ENCODE results near the gene TLR3. TPM values are rescaled to one million over a fixed set of nuclear protein-coding genes. Genes with fewer than 3 reads are reported as not detected.

The TLR3 gene
- total RNA-seq, 1 donor from 2014 or later = 1.9 TPM

DNA sequence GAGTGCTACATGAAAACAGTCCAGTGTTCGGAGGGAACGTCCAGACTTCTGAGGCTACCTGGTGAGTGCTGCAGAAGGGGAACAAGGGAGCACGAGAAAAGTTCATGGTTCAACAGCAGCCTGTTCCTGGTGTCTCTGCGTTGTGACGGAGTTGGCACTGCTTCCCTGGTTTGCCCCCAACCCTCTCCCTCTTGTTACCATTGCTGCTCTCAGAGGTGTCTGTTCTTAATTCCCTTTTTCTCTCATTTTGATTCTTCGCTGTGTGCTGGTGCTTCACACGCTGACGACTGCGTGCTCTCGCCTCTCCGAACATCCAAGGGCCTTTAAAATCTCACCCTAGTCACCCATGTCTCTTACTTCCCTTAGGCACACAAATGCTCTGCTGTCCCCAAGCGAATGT, 34.0 kb downstream of the TLR3 start:
- Mint-ChIP-seq H3K4me1 (ENCODE audit: low read depth, unreplicated experiment) (peaks cover 7% of the 10 kb centered on the region), H3K36me3 (ENCODE audit: low read depth, unreplicated experiment) (no peaks in the 10 kb centered on the region), H3K27ac (ENCODE audit: unreplicated experiment) (no peak overlapping the region), H3K4me3 (ENCODE audit: unreplicated experiment) (no peak overlapping the region), H3K9me3 (ENCODE audit: unreplicated experiment) (peaks cover 2% of the 10 kb centered on the region), H3K27me3 (ENCODE audit: low read depth, unreplicated experiment) (peaks cover 38% of the 10 kb centered on the region)
- Histone ChIP-seq H3K4me1 (ENCODE audit: insufficient read depth, low read length) (no peaks in the 10 kb centered on the region), H2AFZ (ENCODE audit: low read depth, low read length) (no peak overlapping the region), H4K20me1 (ENCODE audit: insufficient read depth, low read length) (no peaks in the 10 kb centered on the region), H3K4me2 (ENCODE audit: low read length) (no peak overlapping the region), H3K79me2 (ENCODE audit: insufficient read depth, low read length) (no peaks in the 10 kb centered on the region), H3K27me3 (ENCODE audit: insufficient read depth, low read length) (peaks cover 22% of the 10 kb centered on the region), H3K27ac (ENCODE audit: low read depth, low read length) (no peak overlapping the region), H3K36me3 (ENCODE audit: insufficient read depth, low read length) (no peaks in the 10 kb centered on the region), H3K9ac (ENCODE audit: low read length) (no peak overlapping the region), H3K4me3 (ENCODE audit: insufficient read depth, low read depth, low read length) (no peak overlapping the region), H3K9me3 (ENCODE audit: insufficient read depth, low read depth, low read length) (no peaks in the 10 kb centered on the region)
- DNase-seq (ENCODE audit: low read depth) (no peak), FAIRE-seq (no peak)
- TF ChIP-seq EZH2 (IDR thresholded peaks at IDR 0.05; ENCODE audit: insufficient read depth, low read length) = no peak
- TF ChIP-seq, protein P1, sequence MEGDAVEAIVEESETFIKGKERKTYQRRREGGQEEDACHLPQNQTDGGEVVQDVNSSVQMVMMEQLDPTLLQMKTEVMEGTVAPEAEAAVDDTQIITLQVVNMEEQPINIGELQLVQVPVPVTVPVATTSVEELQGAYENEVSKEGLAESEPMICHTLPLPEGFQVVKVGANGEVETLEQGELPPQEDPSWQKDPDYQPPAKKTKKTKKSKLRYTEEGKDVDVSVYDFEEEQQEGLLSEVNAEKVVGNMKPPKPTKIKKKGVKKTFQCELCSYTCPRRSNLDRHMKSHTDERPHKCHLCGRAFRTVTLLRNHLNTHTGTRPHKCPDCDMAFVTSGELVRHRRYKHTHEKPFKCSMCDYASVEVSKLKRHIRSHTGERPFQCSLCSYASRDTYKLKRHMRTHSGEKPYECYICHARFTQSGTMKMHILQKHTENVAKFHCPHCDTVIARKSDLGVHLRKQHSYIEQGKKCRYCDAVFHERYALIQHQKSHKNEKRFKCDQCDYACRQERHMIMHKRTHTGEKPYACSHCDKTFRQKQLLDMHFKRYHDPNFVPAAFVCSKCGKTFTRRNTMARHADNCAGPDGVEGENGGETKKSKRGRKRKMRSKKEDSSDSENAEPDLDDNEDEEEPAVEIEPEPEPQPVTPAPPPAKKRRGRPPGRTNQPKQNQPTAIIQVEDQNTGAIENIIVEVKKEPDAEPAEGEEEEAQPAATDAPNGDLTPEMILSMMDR (IDR thresholded peaks at IDR 0.05; ENCODE audit: insufficient read depth, low read depth, low read length) = no peak

DNA sequence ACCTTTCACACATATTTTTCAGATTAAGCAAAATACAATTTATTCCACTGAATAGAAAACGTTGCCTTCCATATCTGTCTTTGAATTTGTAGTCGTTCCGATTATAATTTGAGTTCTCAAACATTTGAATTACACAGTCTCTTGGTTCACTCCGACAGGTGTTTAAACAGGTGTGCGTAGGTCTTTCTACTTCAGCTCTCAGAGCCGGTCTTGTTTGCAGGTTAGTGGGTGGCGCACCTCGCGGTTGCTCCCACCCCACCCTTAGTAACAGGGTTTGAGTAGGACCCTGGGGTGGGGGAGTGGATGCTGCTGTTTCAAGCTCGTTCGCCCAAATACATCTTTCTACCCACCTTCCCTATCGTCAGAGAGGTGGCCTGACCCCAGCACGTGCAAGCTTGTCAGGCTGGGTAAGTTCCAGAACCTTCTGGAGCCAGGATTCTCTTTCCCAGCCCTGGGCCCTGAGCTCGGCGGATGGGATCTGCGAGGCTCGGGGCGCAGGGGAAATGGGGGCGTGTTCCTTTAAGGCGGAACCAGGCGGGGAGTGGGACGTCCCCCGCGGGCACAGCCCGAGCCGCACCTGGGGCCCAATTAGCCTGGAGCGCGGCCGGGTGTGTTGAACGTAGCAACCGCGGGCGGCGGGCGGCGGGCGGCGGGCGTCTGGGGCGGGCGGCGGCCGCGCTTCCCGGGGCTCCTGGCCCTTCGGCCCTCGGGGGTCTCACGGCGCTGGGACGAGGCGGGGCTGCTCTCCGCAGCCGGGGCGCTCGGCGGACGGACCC, 35.3 kb downstream of the TLR3 start, which contains the start of gene FAM149A:
Gene FAM149A, plus strand, starts transcription at position 591 of the 776 bp plus-strand sequence.
- Histone ChIP-seq H3K79me2 (ENCODE audit: insufficient read depth, low read length) (no peaks in the 10 kb centered on the region), H3K27ac (ENCODE audit: low read depth, low read length) (no peak within 1 kb of the TSS), H3K4me2 (ENCODE audit: low read length) (peak within 1 kb of the TSS; percentile 81), H3K4me3 (ENCODE audit: insufficient read depth, low read depth, low read length) (peak within 1 kb of the TSS; percentile 42), H3K9me3 (ENCODE audit: insufficient read depth, low read depth, low read length) (no peaks in the 10 kb centered on the region), H3K36me3 (ENCODE audit: insufficient read depth, low read length) (no peaks in the 10 kb centered on the region), H3K4me1 (ENCODE audit: insufficient read depth, low read length) (no peaks in the 10 kb centered on the region), H4K20me1 (ENCODE audit: insufficient read depth, low read length) (no peaks in the 10 kb centered on the region), H2AFZ (ENCODE audit: low read depth, low read length) (peak within 1 kb of the TSS; percentile 61), H3K9ac (ENCODE audit: low read length) (peak within 1 kb of the TSS; percentile 35), H3K27me3 (ENCODE audit: insufficient read depth, low read length) (peaks cover 22% of the 10 kb centered on the region)
- Mint-ChIP-seq H3K27ac (ENCODE audit: unreplicated experiment) (no peak within 1 kb of the TSS), H3K27me3 (ENCODE audit: low read depth, unreplicated experiment) (peaks cover 39% of the 10 kb centered on the region), H3K36me3 (ENCODE audit: low read depth, unreplicated experiment) (no peaks in the 10 kb centered on the region), H3K4me3 (ENCODE audit: unreplicated experiment) (peak within 1 kb of the TSS; percentile 84), H3K4me1 (ENCODE audit: low read depth, unreplicated experiment) (peaks cover 7% of the 10 kb centered on the region), H3K9me3 (ENCODE audit: unreplicated experiment) (peaks cover 2% of the 10 kb centered on the region)
- TF ChIP-seq EZH2 (IDR thresholded peaks at IDR 0.05; ENCODE audit: insufficient read depth, low read length) = no peak
- FAIRE-seq (no peak), DNase-seq (ENCODE audit: low read depth) (no peak)

DNA sequence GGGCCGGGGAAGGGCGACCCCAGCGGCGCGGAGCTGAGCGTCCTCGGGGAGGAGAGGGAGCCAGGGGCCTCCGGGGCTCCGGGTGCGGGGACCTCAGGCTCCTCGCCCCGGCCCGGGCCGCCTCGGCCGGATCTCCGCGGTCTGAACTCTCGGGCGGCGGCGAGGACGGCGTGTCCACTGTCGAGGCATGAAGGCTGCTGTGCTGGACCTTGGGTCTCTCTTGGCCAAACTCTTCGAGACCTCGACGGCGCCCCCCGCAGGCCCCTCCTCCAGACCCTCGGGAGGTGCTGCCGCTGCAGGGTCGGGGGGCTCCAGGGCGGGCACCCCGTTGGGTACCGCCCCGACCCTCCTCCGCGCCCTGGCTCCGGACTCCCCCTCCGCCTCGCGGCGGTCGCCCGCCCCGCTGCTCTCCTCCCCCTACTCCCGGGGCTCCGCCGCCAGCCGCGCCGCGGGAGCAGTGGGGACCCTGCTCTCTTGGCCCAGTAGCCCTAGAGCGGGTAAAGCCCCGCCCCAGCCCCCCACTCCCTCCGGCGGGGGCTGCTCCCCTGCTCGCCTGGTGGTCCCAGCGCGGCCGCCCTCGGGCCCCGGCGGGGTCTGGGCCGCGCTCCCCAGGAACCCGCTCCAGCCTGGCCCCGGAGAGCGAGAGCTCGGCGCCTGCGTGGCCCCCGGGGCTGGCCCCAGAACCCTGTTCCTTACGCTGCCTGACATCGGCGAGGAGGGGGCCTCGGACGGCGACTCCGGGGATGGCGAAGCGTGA, 36.1 kb downstream of the TLR3 start:
- DNase-seq (ENCODE audit: low read depth) = no peak
- Mint-ChIP-seq H3K27ac (ENCODE audit: unreplicated experiment) (no peak overlapping the region), H3K4me3 (ENCODE audit: unreplicated experiment) (peak overlapping the region; percentile 84), H3K4me1 (ENCODE audit: low read depth, unreplicated experiment) (peaks cover 7% of the 10 kb centered on the region), H3K36me3 (ENCODE audit: low read depth, unreplicated experiment) (no peaks in the 10 kb centered on the region), H3K9me3 (ENCODE audit: unreplicated experiment) (peaks cover 2% of the 10 kb centered on the region), H3K27me3 (ENCODE audit: low read depth, unreplicated experiment) (peaks cover 39% of the 10 kb centered on the region)
- H3K4me1 ChIP-seq (ENCODE audit: insufficient read depth, low read length) = no peaks in the 10 kb centered on the region
- TF ChIP-seq, protein P1 (IDR thresholded peaks at IDR 0.05; ENCODE audit: insufficient read depth, low read depth, low read length) = no peak
- TF ChIP-seq EZH2 (IDR thresholded peaks at IDR 0.05; ENCODE audit: insufficient read depth, low read length) = peak; percentile 93
- H3K9ac ChIP-seq (ENCODE audit: low read length) = peak overlapping the region; percentile 35
- no peaks in the 10 kb centered on the region for H4K20me1 ChIP-seq (ENCODE audit: insufficient read depth, low read length)
- H3K36me3 ChIP-seq (ENCODE audit: insufficient read depth, low read length) = no peaks in the 10 kb centered on the region
- peaks cover 22% of the 10 kb centered on the region for H3K27me3 ChIP-seq (ENCODE audit: insufficient read depth, low read length)
- H3K9me3 ChIP-seq (ENCODE audit: insufficient read depth, low read depth, low read length) = no peaks in the 10 kb centered on the region
- FAIRE-seq = no peak
- H3K79me2 ChIP-seq (ENCODE audit: insufficient read depth, low read length) = no peaks in the 10 kb centered on the region
- H2AFZ ChIP-seq (ENCODE audit: low read depth, low read length) = peak overlapping the region; percentile 61
- peak overlapping the region; percentile 42 for H3K4me3 ChIP-seq (ENCODE audit: insufficient read depth, low read depth, low read length)
- no peak overlapping the region for H3K27ac ChIP-seq (ENCODE audit: low read depth, low read length)
- peak overlapping the region; percentile 81 for H3K4me2 ChIP-seq (ENCODE audit: low read length)
